Calu3 (cell line): Measurements from ENCODE around the gene CPTP. TPM values are rescaled to one million over a fixed set of nuclear protein-coding genes. Genes with fewer than 3 reads are reported as not detected.

Source experiments
- BruUV-seq: library from RNA; stranded (reverse); fragments of 400-500 nt; replicated peaks from 2 replicates; lab custom pipeline; 2021; lab: Mats Ljungman, UMichigan
- CTCF ChIA-PET: fragments of 300-600 bp; sonication (Branson Sonifier 250); formaldehyde crosslinking; loops from one replicate; lab custom pipeline; 2022; ENCODE audit warnings: antibody characterized with exemption; lab: Charles Lee
- DNase-seq: peaks from one replicate; pipeline ENCODE4 v3.0.0; 2022
- H3K27ac Mint-ChIP-seq: one replicate; pipeline ENCODE4 v1.8.0; 2022; ENCODE audit warnings: mixed read lengths; ENCODE audit not compliant: unreplicated experiment
- H3K27me3 Mint-ChIP-seq: one replicate; pipeline ENCODE4 v1.8.0; 2022; ENCODE audit warnings: mixed read lengths; ENCODE audit not compliant: unreplicated experiment
- H3K36me3 Mint-ChIP-seq: one replicate; pipeline ENCODE4 v1.8.0; 2022; ENCODE audit warnings: mild to moderate bottlenecking, moderate library complexity, mixed read lengths; ENCODE audit not compliant: insufficient read depth, unreplicated experiment
- H3K4me1 Mint-ChIP-seq: one replicate; pipeline ENCODE4 v1.8.0; 2022; ENCODE audit warnings: mild to moderate bottlenecking, low read depth, mixed read lengths; ENCODE audit not compliant: unreplicated experiment
- H3K4me3 Mint-ChIP-seq: one replicate; pipeline ENCODE4 v1.8.0; 2022; ENCODE audit warnings: mild to moderate bottlenecking, low read depth, moderate library complexity, mixed read lengths; ENCODE audit not compliant: unreplicated experiment
- H3K9me3 Mint-ChIP-seq: one replicate; pipeline ENCODE4 v1.8.0; 2022; ENCODE audit warnings: low read depth, mixed read lengths; ENCODE audit not compliant: unreplicated experiment
- intact Hi-C: fragments of 100-400 bp; cut with micrococcal nuclease; formaldehyde crosslinking; loops from one replicate; pipeline ENCODE4 v1.10.0; 2022; ENCODE audit not compliant: unreplicated experiment
- total RNA-seq: library from RNA; stranded (reverse); gene quantifications from 2 replicates; pipeline ENCODE4 v1.2.3, GENCODE V29; 2022
- TF ChIP-seq, protein P1 (sequence below): fragments of 200-600 bp; IDR thresholded peaks from one replicate; pipeline ENCODE4 v1.8.0; 2022; ENCODE audit warnings: antibody characterized with exemption; ENCODE audit not compliant: unreplicated experiment

The CPTP gene
- total RNA-seq, 1 experiment from 2014 or later, result 20.1 TPM

- peaks cover 4% of the 10 kb centered on the region for H3K9me3 Mint-ChIP-seq
- DNase-seq, result no peak
- H3K27ac Mint-ChIP-seq, result no peak overlapping the region
- no TSS peak for BruUV-seq
- TF ChIP-seq, protein P1, sequence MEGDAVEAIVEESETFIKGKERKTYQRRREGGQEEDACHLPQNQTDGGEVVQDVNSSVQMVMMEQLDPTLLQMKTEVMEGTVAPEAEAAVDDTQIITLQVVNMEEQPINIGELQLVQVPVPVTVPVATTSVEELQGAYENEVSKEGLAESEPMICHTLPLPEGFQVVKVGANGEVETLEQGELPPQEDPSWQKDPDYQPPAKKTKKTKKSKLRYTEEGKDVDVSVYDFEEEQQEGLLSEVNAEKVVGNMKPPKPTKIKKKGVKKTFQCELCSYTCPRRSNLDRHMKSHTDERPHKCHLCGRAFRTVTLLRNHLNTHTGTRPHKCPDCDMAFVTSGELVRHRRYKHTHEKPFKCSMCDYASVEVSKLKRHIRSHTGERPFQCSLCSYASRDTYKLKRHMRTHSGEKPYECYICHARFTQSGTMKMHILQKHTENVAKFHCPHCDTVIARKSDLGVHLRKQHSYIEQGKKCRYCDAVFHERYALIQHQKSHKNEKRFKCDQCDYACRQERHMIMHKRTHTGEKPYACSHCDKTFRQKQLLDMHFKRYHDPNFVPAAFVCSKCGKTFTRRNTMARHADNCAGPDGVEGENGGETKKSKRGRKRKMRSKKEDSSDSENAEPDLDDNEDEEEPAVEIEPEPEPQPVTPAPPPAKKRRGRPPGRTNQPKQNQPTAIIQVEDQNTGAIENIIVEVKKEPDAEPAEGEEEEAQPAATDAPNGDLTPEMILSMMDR, result no peak
- peaks cover 6% of the 10 kb centered on the region for H3K36me3 Mint-ChIP-seq
- CTCF ChIA-PET, result no interaction called here
- peaks cover 10% of the 10 kb centered on the region for H3K4me1 Mint-ChIP-seq
- peaks cover 14% of the 10 kb centered on the region for H3K27me3 Mint-ChIP-seq
- H3K4me3 Mint-ChIP-seq, result no peak overlapping the region
- intact Hi-C loops, result no loop called here
These were observed 37.4 kb downstream of the CPTP start for GRCh38 chr1:1361982-1362423.

- H3K36me3 Mint-ChIP-seq, result peaks cover 6% of the 10 kb centered on the region
- peaks cover 14% of the 10 kb centered on the region for H3K27me3 Mint-ChIP-seq
- H3K4me1 Mint-ChIP-seq, result peaks cover 10% of the 10 kb centered on the region
- no TSS peak for BruUV-seq
- H3K27ac Mint-ChIP-seq, result no peak overlapping the region
- CTCF ChIA-PET, result no interaction called here
- H3K4me3 Mint-ChIP-seq, result no peak overlapping the region
- DNase-seq, result peak; percentile 37
- TF ChIP-seq, protein P1, result no peak
- peaks cover 4% of the 10 kb centered on the region for H3K9me3 Mint-ChIP-seq
- intact Hi-C loops, result no loop called here
These were observed 39.7 kb downstream of the CPTP start for GRCh38 chr1:1364266-1364665.

DNA sequence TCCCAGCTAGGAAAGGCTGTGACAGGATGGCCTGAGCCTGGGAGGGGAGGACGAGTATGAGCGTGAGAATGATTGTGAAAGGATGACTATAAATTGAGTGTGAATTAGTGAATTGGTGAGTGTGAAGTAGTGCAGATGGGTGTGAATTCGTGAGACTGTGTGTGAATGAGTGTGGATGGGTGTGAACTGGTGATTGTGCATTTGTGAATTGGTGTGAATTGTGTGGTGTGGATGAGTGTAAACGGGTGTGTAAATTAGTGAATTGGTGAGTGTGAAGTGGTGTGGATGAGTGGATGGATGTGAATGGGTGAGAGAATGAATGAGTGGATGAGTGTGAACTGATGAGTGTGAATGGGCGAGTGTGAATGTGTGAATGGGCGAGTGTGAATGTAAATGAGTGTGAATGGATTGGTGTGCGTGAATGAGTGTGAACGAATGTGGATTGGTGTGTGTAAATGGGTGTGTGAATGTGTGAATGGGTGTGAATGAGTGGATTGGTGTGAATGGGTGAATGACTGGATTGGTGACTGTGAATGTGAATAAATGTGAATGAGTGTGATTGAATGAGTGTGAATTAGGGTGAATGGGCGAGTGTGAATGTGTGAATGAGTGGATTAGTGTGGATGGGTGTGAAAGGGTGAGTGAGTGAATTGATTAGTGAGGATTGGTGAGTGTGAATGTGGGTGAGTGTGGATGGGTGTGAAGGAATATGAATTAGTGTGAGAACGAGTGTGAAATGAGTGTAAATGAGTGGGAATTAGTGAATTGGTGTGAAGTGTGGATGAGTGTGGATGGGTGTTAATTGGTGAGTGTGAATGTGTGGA is 41.5 kb downstream of the CPTP start:
- peaks cover 4% of the 10 kb centered on the region for H3K27me3 Mint-ChIP-seq
- H3K4me1 Mint-ChIP-seq, result peaks cover 2% of the 10 kb centered on the region
- H3K27ac Mint-ChIP-seq, result no peak overlapping the region
- BruUV-seq, result no TSS peak
- H3K9me3 Mint-ChIP-seq, result no peaks in the 10 kb centered on the region
- CTCF ChIA-PET, result no interaction called here
- H3K4me3 Mint-ChIP-seq, result no peak overlapping the region
- no peaks in the 10 kb centered on the region for H3K36me3 Mint-ChIP-seq
- intact Hi-C loops, result no loop called here
- no peak for DNase-seq
- TF ChIP-seq, protein P1, result no peak

DNA sequence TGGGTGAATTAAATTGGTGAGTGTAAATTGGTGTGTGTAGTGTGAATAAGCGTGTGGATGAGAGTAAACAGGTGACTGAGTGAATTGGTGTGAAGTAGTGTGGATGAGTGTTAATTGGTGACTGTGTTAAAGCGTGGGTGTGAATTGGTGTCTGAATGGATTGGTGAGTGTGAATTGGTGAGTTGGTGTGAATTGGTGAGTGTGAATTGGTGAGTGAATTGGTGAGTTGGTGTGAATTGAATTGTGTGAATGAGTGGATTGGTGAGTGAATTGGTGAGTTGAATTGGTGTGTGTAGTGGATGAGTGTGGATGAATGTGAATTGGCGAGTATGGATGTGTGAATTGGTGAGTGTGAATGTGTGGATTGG is 42.1 kb downstream of the CPTP start:
- H3K27ac Mint-ChIP-seq, result no peak overlapping the region
- TF ChIP-seq, protein P1, result no peak
- H3K4me3 Mint-ChIP-seq, result no peak overlapping the region
- BruUV-seq, result no TSS peak
- H3K27me3 Mint-ChIP-seq, result no peaks in the 10 kb centered on the region
- no peaks in the 10 kb centered on the region for H3K9me3 Mint-ChIP-seq
- H3K4me1 Mint-ChIP-seq, result no peaks in the 10 kb centered on the region
- intact Hi-C loops, result no loop called here
- CTCF ChIA-PET, result no interaction called here
- H3K36me3 Mint-ChIP-seq, result no peaks in the 10 kb centered on the region
- no peak for DNase-seq
